Measurements from ENCODE around the gene DUXB.

Gene DUXB

GRCh38 chr16:75710344-75710743 lies 9.1 kb upstream of the DUXB start:
- POLR2A ChIA-PET, result no interaction called here
- CTCF ChIA-PET, result no interaction called here
- TF ChIP-seq TARDBP (IDR thresholded peaks at IDR 0.05) (no peak), FOXK2 (IDR thresholded peaks at IDR 0.05) (no peak), SUZ12 (IDR thresholded peaks at IDR 0.05) (no peak), FOXM1 (IDR thresholded peaks at IDR 0.05; ENCODE audit: borderline replicate concordance) (no peak), CTBP1 (IDR thresholded peaks at IDR 0.05; ENCODE audit: borderline replicate concordance) (no peak), NFRKB (IDR thresholded peaks at IDR 0.05) (no peak), LEF1 (IDR thresholded peaks at IDR 0.05; ENCODE audit: borderline replicate concordance) (no peak), BHLHE40 (IDR thresholded peaks at IDR 0.05; ENCODE audit: borderline replicate concordance) (no peak), PKNOX1 (IDR thresholded peaks at IDR 0.05) (no peak), SP1 (IDR thresholded peaks at IDR 0.05) (no peak), L3MBTL2 (conservative IDR thresholded peaks at IDR 0.05) (no peak), FOXA1 (IDR thresholded peaks at IDR 0.05) (no peak), ARNT (IDR thresholded peaks at IDR 0.05) (no peak)
- DNase-seq (ENCODE audit: extremely low spot score), result no peak

- no peak for DNase-seq (ENCODE audit: extremely low spot score)
- TF ChIP-seq FOXK2 (IDR thresholded peaks at IDR 0.05) (no peak), FOXA1 (IDR thresholded peaks at IDR 0.05) (no peak), PKNOX1 (IDR thresholded peaks at IDR 0.05) (no peak), ELF4 (IDR thresholded peaks at IDR 0.05) (no peak), CTBP1 (IDR thresholded peaks at IDR 0.05; ENCODE audit: borderline replicate concordance) (no peak)
- POLR2A ChIA-PET, result no interaction called here
- CTCF ChIA-PET, result no interaction called here
These were observed 2.0 kb upstream of the DUXB start for GRCh38 chr16:75703306-75703705.

- ChIA-PET POLR2A (no interaction called here), CTCF (no interaction called here)
- no peak for DNase-seq (ENCODE audit: extremely low spot score)
- TF ChIP-seq ARNT (IDR thresholded peaks at IDR 0.05), result no peak
- no peak for TF ChIP-seq HDGF (IDR thresholded peaks at IDR 0.05; ENCODE audit: borderline replicate concordance)
- TF ChIP-seq SUZ12 (IDR thresholded peaks at IDR 0.05), result no peak
- TF ChIP-seq PKNOX1 (IDR thresholded peaks at IDR 0.05), result no peak
- TF ChIP-seq FOXM1 (IDR thresholded peaks at IDR 0.05; ENCODE audit: borderline replicate concordance), result no peak
- no peak for TF ChIP-seq ZNF384 (IDR thresholded peaks at IDR 0.05)
These were observed 981 bp upstream of the DUXB start for GRCh38 chr16:75702242-75702641.

GRCh38 chr16:75697571-75697970 lies 3.7 kb downstream of the DUXB start:
- ChIA-PET CTCF (no interaction called here), POLR2A (no interaction called here)
- no peak for DNase-seq (ENCODE audit: extremely low spot score)
- TF ChIP-seq HDGF (IDR thresholded peaks at IDR 0.05; ENCODE audit: borderline replicate concordance) (no peak), NFRKB (IDR thresholded peaks at IDR 0.05) (no peak), FOXA1 (IDR thresholded peaks at IDR 0.05) (no peak), BHLHE40 (IDR thresholded peaks at IDR 0.05; ENCODE audit: borderline replicate concordance) (no peak), L3MBTL2 (conservative IDR thresholded peaks at IDR 0.05) (no peak), SUZ12 (IDR thresholded peaks at IDR 0.05) (no peak), ELF4 (IDR thresholded peaks at IDR 0.05) (no peak)

GRCh38 chr16:75695708-75696107 lies 5.6 kb downstream of the DUXB start:
- DNase-seq (ENCODE audit: extremely low spot score), result peak; percentile 15
- TF ChIP-seq CTBP1 (IDR thresholded peaks at IDR 0.05; ENCODE audit: borderline replicate concordance) (no peak), FOXM1 (IDR thresholded peaks at IDR 0.05; ENCODE audit: borderline replicate concordance) (no peak), BHLHE40 (IDR thresholded peaks at IDR 0.05; ENCODE audit: borderline replicate concordance) (no peak), PKNOX1 (IDR thresholded peaks at IDR 0.05) (no peak), ELF4 (IDR thresholded peaks at IDR 0.05) (no peak), HDGF (IDR thresholded peaks at IDR 0.05; ENCODE audit: borderline replicate concordance) (no peak), ZNF384 (IDR thresholded peaks at IDR 0.05) (no peak)
- CTCF ChIA-PET, result no interaction called here

DNA sequence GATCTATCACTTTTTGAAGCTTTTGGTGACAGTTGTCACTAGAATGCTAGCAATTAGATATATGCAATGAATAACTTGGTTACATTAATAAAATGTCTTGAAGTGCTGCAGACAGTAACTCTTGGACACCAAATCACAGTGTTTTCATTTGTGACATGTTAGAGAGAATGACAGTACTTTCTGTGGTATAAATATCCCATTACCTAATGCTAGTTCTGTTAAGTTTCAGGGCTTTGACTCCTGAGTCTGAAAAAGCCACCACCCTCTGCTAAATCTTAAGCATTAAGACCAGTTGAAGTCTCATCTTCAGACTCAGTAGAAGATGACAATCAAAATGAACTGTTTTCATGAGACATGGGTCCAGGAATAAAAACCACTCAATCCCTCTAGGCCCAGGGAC lies 13.9 kb downstream of the DUXB start:
- ChIA-PET POLR2A (no interaction called here), CTCF (no interaction called here)
- DNase-seq (ENCODE audit: extremely low spot score), result no peak
- TF ChIP-seq NFRKB (IDR thresholded peaks at IDR 0.05), result no peak
- TF ChIP-seq LEF1 (IDR thresholded peaks at IDR 0.05; ENCODE audit: borderline replicate concordance), result no peak
- no peak for TF ChIP-seq ELF4 (IDR thresholded peaks at IDR 0.05)
- TF ChIP-seq ZNF384 (IDR thresholded peaks at IDR 0.05), result no peak
- TF ChIP-seq FOXK2 (IDR thresholded peaks at IDR 0.05), result no peak
- TF ChIP-seq HDGF (IDR thresholded peaks at IDR 0.05; ENCODE audit: borderline replicate concordance), result no peak
- no peak for TF ChIP-seq L3MBTL2 (conservative IDR thresholded peaks at IDR 0.05)

More at GRCh38 chr16:75695708-75696107, 5.6 kb downstream of the DUXB start:
- POLR2A ChIA-PET, result no interaction called here

DNA sequence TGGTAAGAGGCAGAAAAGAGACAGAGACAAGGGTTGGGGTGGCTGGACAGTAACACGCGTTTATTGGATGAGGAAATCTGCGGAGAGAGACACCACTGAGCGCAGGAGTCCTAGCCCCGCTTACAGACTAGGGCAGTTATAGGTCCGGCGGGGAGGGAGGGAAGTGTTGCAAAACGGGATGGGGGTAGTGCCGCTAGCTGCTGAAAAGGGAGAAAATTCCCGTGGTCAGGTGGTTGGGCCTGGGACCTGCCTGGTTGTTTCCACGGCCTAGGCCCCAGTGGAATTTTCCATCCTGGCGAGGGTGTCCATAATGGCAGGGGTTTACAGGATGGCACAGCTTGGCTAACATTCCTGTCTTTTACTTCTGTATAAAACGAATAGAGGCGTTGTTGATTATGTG lies 19.0 kb downstream of the DUXB start:
- POLR2A ChIA-PET, result no interaction called here
- CTCF ChIA-PET, result no interaction called here
- no peak for DNase-seq (ENCODE audit: extremely low spot score)
- TF ChIP-seq BHLHE40 (IDR thresholded peaks at IDR 0.05; ENCODE audit: borderline replicate concordance), result no peak
- TF ChIP-seq FOXK2 (IDR thresholded peaks at IDR 0.05), result no peak
- no peak for TF ChIP-seq TARDBP (IDR thresholded peaks at IDR 0.05)
- no peak for TF ChIP-seq PKNOX1 (IDR thresholded peaks at IDR 0.05)
- no peak for TF ChIP-seq FOXA1 (IDR thresholded peaks at IDR 0.05)
- TF ChIP-seq ELF4 (IDR thresholded peaks at IDR 0.05), result no peak
- TF ChIP-seq ARNT (IDR thresholded peaks at IDR 0.05), result no peak
- TF ChIP-seq SP1 (IDR thresholded peaks at IDR 0.05), result no peak
- no peak for TF ChIP-seq NFRKB (IDR thresholded peaks at IDR 0.05)
- TF ChIP-seq LEF1 (IDR thresholded peaks at IDR 0.05; ENCODE audit: borderline replicate concordance), result no peak
- no peak for TF ChIP-seq CTBP1 (IDR thresholded peaks at IDR 0.05; ENCODE audit: borderline replicate concordance)
- TF ChIP-seq SUZ12 (IDR thresholded peaks at IDR 0.05), result no peak
- no peak for TF ChIP-seq HDGF (IDR thresholded peaks at IDR 0.05; ENCODE audit: borderline replicate concordance)
- TF ChIP-seq FOXM1 (IDR thresholded peaks at IDR 0.05; ENCODE audit: borderline replicate concordance), result no peak
- no peak for TF ChIP-seq L3MBTL2 (conservative IDR thresholded peaks at IDR 0.05)

Data from HEK293T (cell line).